HG02642 (cell line): ENCODE measurements around the gene TRIP12.
"Not testable (repeated sequence)": the region's sequence is repeated elsewhere in the genome, so short reads cannot be mapped to it uniquely, and the experiment has no call there.

Experiments used
- ATAC-seq: cut with Tn5 transposase; IDR thresholded peaks from one replicate; pipeline ENCODE4 v1.9.1; 2021; ENCODE audit warnings: mild to moderate bottlenecking; ENCODE audit not compliant: unreplicated experiment, poor library complexity

TRIP12 gene

DNA sequence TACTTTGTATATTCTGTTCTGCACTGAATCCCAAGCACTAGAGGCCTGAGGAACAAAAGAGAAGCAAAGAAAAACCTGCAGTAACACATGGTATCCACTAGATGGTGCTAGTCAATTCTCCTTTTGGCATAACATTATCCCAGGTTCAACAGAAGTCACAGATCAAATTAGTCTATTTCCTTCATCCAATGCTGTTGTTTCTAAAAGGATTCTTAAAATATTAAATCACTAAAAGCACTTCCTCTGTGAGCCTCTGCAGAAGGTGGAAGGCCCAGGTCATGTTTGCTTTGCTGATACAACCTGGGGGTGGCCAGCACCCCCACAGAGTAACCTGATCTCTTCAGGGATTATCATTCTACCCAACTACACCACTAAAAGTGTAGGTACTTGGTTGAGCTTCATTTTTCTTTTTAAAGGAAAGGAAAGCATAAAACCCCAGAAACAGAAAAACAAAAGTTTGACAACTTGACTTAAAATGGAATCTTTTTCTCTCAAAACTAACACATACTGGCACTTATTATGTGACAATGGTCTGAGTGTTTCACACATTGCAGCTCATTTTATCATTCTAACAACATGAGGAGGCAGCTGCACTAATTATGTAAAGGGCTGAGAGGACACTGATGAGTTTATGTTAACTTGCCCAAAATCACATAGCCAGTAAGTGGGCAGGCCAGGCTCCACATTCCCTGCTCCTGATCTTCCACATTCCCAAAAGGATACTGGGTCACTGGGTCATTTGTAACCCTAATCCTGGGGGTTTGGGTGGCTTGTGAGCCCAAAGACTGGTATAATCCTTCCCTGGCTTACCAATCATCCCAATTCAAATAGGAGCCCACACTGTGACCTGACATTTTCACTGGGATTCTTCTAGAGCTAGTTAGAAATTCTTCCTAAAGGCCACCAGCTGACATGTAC is 140.7 kb downstream of the TRIP12 start:
- peak; percentile 53 for ATAC-seq

DNA sequence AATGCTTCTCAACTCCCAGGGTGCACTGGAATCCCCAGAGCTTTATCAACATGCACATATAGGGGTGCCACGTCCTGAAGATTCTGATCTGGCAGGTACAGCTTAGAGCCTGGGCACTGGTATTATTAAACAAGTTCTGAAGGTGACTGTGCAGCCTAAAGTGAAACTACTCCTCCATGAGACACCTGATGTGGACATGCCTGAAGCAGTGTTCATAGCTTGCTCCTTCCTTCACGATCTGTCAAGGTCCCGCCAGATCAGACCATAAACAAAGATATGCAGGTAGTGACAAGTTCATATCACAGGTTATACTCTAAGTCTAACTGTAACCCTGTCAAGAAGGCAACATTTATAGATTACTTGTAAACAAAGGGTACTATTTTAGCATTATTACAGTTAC is 142.2 kb downstream of the TRIP12 start:
- ATAC-seq = no peak

DNA sequence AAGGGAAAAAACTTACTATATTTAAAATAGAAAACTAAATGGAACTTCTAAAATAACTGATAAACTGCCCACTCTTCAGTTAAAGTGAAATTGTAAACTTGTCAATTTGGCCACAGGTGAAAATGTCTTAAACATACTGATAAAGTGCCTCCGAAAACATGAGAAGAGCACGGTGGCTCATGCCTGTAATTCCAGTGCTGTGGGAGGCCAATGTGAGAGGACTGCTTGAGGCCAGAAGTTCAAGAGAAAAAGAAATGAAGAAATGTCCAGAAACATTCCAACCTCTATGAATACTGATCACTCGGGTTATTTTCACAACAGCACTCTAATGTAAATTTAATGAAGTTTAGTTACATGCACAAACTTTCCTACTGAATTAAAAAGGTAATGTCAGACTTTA is 144.1 kb downstream of the TRIP12 start:
- ATAC-seq = no peak

DNA sequence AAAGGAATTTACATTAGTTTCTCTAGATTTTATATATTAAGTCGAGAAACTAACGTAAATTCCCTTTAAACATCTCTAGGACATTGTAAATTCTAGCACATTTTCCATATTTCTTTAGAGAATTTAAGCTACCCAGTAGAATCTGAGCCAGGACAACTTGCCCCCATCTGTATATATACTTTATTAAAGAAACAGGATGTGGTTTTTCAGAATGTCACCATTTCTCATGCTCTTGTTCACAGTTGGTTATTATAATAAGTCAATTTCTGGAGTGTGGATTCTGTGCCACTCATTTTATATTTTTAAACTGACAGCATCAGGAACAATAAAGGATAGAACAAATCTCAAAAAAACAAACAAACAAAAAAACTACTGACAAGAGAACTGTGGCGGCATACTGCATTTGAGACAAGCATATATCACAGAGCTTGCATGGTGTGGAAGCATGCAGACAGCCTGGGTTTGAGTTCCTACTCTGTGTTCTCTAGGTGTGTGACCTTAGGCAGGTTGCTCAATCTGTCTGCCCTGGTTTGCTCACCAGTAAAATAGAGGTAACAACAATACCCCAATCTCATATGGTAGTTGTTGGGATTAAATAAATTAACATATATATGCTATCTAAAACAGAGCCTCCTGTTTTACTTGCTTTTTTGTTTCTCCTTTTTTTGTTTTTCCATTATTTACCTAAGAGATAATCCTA is 146.0 kb downstream of the TRIP12 start:
- no peak for ATAC-seq

DNA sequence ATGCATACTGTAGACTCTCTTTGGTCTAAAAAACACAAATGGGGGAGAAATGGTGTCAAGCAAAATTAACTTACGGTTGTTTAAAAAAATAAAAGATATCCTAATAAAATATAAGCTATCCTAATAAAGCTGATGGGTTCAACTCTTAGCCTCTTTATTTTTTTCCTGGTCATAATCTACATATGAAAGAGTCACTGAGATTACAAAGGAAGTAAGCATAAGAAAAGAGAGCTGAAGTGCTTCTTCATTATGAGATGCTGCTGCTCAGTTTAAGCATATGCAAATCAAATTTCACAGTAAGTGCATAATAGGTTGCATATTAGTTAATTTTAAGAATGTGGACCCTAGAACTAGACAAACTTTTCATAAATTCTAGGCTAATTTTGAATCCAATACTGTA is 147.6 kb downstream of the TRIP12 start:
- ATAC-seq = no peak

DNA sequence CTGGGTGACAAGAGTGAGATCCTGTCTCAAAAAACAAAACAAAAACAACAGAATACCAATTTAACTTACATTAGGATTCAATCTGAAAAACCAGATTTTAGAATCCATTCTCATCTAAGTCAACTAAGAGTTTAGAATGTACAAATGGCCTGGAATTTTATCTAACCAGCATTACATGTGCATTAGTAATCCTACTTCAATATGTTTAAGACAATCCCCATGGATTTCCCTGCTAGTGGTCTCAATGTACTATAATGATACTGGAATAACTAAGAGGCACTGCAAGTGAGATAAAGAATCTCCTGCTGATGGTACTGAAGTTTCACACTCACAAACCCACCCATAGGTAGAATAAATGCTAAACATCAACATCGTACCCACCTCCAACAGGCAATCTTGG is 153.6 kb downstream of the TRIP12 start:
- no peak for ATAC-seq

DNA sequence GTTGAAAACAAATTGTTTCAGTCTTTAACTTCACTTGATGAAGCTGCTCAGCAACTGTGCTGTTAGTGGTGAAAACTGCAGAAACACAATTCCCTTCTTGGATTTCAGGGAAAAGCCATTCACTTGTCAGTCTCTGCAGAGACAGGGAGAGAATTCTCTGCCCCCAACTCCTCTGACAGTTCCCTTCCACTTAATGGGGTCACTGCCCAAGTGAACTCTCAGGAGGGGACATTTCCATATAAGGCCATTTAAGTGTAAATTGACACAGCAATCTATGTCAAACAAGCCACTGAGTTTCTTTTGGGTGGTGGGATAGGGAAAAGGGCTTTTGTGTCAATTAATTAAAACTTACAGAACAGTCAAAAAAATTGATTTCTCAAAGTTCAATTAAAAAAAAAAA is 156.1 kb downstream of the TRIP12 start:
- ATAC-seq = no peak

DNA sequence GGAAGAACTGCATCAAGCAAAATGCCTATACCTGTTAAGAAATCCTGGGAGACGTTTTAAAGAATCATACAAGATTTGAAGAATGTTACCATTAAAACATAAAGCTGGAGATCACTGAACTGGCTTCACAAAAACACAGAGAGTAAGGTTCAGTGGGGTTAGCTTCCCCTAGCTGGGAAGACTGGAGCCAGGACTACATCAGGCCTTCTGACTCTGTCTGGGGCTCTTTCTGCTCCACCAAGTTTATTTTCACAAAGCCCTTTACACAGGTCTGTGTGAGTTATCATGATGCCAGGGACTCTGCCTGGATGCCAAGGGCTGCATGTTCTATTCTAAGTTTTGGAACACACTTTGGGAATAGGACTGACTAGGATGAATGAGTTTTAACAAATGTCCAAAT is 160.1 kb downstream of the TRIP12 start:
- ATAC-seq = no peak

DNA sequence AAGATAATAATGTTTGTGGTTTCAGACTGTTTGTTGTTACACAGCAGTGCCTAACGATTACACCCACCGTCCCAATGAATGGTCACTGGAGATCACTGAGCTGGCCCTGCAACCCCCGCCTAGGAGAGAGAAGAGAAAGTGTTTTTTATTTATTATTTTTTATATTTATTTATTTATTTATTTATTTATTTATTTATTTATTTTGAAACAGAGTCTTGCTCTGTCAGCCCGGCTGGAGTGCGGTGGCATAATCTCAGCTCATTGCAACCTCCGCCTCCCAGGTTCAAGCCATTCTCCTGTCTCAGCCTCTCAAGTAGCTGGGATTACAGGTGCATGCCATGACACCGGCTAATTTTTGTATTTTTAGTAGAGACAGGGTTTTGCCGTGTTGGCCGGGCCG is 164.3 kb downstream of the TRIP12 start:
- not testable (repeated sequence) for ATAC-seq

DNA sequence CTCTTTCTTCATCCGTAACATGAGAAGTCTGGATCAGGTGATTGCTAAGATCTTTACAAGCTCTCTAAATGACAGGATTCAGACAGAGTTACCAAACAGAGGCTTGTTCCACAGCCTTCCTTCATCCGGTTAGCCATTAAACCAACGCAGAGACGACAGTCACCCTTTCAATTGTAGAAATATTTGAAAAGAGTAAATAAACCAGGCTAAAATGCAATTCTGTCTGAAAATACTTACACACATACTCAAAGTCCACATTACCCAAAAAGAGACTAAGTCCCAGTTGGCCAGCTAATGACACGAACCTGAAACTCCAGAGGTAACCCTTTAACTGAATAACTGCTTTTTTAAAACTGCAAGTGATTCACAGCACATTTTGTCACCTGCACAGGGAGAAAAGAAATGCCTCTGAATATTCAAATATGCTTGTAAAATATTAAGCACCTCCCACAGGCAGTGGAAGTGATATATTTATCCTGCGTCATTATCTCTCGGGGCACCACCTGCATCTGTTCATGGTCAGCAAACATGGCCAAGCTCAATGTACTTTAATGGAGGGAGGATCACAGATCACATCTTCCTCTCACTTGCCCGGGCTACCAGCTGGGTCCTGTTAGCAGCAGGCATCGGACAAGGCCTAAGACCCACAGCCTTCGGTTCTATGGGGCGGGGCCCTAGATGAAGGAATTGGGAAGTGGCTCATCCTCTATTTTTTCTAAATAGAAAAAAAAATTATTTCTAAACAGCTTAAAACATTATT is 168.7 kb downstream of the TRIP12 start:
- no peak for ATAC-seq

DNA sequence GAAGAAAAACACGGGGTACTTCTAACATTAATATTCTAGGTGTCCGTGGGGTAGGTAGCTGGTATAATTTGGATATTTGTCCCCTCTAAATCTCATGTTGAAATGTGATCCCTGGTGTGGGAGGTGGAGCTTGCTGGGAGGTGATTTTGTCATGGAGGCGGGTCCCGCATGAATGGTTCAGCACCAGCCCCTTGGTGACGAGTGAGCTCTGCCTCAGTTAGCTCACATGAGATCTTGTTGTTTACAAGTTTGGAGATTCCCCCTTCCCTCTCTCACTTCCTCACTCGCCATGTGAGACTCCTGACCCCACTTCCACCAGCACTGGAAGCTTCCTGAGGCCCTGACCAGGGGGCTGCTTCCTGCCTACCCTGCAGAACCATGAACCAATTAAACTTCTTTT is 172.0 kb downstream of the TRIP12 start:
- no peak for ATAC-seq

DNA sequence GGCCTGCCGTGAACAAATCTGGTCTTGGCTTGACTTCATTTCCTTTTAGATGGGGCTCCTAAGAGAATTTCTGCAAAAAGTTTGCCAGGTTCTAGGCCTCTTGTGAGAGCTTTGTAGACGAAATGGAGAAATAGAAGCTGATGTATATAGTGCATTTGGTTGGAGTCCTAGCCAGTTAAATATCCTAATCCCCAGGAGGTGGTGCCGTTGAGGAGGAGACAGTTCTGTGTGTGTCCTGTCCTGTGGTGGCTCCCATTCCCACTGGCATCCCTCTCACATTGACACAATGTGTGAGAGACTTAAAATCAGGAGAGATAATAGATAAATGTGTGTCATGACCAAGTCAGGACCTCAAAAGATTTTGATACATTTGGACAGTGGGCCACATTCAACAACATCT is 172.9 kb downstream of the TRIP12 start:
- ATAC-seq = no peak

DNA sequence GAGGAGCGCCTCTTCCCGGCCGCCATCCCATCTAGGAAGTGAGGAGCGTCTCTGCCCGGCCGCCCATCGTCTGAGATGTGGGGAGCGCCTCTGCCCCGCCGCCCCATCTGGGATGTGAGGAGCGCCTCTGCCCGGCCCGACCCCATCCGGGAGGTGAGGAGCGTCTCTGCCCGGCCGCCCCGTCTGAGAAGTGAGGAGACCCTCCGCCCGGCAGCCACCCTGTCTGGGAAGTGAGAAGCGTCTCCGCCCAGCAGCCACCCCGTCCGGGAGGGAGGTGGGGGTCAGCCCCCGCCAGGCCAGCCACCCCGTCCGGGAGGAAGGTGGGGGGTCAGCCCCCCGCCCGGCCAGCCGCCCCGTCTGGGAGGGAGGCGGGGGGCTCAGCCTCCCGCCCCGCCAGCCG is 179.1 kb downstream of the TRIP12 start:
- ATAC-seq = not testable (repeated sequence)

DNA sequence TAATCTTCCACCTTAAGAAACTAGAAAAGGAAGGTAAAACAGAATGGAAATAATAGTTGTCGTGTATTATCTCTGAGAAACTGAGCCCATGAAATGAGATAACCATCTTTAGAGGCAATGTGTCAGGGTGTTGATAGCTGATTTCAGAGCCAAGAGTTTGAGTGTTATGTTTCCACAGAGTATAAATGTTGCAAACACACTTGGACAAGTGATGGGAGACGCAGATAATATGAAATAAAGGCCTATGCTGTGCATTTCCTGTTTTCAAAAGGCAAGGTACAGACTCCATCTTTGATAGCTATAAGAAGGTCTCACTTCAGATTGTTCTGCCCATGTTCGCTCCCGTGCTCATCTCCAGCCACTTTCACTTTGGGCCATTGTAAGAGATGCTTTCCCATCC is 181.5 kb downstream of the TRIP12 start:
- no peak for ATAC-seq

DNA sequence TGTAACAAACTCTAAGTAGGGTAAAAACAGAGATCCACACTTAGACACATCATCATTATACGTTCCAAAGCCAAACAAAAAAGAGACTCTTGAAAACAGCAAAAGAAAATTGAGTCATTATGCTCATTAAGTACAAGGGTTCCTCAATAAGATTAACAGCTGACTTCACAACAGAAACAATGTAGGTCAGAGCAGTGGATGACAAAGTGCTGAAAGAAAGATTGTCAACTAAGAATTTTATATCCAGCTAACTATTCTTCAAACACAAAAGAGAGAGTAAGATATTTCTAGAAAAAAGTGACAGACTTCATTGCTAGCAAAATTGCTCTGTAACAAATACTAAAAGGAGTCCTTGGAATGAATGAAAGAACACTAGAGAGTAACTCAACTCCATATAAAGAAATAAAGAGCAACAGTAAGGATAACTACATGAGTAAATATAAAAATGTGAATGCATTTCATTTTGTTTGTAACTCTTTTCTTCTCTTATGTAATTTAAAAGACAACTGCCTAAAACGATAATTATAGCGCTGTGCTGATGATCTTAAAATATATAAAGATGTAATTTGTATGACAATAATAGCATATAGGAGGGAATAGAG is 183.7 kb downstream of the TRIP12 start:
- no peak for ATAC-seq

DNA sequence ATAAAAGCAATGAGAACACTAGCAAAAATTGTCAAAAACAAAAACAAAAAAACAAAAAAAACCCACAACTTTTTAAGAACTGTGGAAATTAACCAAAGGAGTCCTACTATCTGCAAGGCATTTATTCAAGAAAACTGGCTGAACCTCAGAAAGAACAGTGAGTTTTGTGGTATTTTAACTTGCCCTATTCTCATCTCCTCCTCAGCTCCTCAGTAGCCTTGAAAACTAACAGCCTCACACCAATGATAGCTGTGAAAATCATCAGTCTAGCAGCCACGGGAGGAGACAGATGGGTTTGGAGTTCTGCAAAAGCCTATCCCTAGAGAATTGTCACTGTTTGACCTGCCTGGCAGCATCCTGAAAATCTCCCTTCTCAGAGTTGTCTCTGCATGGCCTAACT is 187.4 kb downstream of the TRIP12 start:
- no peak for ATAC-seq

DNA sequence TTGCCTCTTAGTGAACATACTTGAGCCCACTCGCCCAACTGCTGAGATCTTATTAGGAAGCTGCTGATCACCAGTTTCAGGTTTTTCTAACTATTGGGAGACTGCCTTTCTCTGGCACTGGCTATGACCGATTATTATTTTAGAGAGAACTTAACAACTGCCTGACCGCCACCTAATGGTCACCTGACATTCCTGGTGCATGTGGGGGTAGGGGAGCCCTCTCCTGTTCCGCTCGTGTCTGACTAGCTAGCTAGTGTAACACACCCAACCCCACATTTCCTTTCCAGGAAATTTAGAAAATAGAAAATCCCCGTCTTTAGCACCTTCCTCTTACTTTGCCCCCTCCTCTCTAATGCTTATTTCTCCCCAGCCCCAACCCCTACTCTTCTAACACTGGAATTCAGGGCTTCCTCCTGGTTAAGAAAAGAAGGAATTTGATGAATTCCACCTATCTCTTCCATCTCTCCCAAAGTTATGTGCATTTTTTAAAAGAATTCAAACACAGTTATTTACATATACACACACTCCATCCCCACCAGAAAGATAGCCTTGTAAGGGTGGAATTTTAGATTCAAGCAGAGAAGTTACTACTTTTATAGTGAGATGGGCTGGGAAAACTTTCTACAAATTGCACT is 188.1 kb downstream of the TRIP12 start:
- no peak for ATAC-seq

DNA sequence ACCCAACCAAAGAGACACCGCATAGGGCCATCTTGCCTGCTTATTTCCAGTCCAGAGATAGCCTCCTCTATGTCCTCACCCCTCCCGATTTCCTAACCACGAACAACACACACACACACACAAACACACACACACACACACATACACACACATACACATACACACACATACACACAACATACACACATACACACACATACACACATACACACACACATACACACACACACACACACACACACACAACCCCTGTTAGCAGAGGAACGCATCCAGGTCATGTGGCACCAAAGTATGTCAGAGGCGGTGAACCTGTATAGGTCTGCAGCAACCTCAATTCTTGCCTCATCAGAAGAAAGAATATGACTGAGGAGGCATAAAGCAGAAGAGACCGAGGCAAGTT is 188.9 kb downstream of the TRIP12 start:
- no peak for ATAC-seq

DNA sequence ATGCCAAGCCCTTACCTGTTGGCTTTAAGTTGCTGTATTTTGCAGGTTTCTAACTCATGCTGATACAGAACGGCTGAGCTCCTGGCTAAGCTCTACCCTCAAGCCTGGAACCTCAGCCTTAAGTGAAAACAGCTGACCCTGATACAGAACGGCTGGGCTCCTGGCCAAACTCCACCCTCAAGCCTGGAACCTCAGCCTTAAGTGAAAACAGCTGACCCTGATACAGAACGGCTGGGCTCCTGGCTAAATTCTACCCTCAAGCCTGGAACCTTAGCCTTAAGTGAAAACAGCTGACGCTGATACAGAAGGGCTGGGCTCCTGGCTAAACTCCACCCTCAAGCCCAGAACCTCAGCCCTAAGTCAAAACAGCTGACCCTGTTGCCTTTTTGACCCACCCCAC is 189.9 kb downstream of the TRIP12 start:
- no peak for ATAC-seq

DNA sequence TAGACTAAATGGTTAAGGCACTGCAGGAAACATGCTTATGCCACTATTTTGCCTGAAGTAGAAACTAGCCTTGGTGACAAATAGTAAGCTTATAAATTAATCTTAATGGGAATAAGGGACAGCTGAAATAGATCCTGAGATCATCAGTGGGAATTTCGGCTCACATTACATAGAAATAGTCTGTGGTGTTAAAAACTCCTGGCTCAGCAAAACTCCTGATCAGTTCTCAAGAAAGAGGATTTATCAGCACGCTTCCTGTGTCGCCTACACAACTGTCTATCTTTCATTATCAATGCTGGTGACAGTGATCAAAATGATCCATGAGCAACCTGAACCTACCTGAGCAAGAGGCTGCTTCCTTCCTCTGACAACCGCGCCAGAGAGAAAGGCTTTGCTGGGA is 190.4 kb downstream of the TRIP12 start:
- ATAC-seq = no peak
